ENCODE measurements around the gene RER1. TPM values are rescaled to one million over a fixed set of nuclear protein-coding genes. Genes with fewer than 3 reads are reported as not detected.
A peak's percentile ranks its signal among the peaks of the same experiment; 100 is the strongest.

RER1 gene
- total RNA-seq, 2 experiments from 2014 or later = 60.5 to 138 TPM

DNA sequence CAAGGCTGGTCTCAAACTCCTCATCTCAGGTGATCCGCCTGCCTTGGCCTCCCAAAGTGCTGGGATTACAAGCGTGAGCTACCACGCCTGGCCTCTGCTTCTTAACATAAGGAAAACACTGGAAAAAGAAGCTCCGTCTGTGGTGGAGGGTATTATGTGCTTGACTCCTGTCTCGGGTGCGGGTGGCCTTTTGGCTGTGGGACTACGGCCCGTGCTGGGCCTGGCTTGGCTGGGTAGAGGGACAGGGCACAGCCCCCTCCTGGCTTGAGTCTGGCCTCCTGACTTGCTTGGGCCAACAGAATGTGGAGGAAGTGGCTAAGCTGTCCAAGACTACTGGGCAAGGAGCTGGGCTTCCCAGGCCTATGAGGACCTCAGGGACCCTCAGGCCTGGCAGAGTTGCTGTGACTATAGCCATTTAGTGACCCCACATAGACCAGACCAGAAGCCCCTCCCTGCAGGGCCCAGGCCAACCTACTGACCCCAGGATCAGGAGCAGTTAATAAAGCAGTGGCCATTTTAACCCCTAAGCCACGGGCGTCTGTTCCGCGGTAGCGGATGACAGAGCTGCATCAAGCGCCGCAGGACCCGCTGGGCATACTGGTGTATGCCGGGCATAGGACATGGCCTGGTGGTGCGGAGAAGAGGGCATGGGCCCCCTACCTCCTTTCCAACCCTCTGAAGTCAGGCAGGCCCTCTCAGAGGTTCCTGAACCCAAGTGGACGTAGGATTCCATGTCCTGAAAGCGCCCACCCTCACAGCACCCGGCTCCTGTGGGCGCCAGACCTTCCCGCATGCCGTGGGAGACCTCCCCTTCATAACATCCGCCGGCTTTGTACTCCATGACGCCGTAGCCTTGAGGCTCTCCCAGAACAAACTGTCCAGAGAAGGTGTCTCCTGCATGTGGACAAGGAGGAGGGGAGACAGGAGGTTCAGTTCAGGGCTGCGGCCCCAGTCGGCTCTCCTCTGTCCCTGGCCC lies 4.7 kb upstream of the RER1 start:
- no TSS peak for BruUV-seq (replicated peaks)
- H3K9me3 ChIP-seq (ENCODE audit: low read length) = no peaks in the 10 kb centered on the region
- TF ChIP-seq EZH2phosphoT487 (IDR thresholded peaks at IDR 0.05; ENCODE audit: borderline replicate concordance, low read depth, low read length) = no peak
- TF ChIP-seq, protein P1, sequence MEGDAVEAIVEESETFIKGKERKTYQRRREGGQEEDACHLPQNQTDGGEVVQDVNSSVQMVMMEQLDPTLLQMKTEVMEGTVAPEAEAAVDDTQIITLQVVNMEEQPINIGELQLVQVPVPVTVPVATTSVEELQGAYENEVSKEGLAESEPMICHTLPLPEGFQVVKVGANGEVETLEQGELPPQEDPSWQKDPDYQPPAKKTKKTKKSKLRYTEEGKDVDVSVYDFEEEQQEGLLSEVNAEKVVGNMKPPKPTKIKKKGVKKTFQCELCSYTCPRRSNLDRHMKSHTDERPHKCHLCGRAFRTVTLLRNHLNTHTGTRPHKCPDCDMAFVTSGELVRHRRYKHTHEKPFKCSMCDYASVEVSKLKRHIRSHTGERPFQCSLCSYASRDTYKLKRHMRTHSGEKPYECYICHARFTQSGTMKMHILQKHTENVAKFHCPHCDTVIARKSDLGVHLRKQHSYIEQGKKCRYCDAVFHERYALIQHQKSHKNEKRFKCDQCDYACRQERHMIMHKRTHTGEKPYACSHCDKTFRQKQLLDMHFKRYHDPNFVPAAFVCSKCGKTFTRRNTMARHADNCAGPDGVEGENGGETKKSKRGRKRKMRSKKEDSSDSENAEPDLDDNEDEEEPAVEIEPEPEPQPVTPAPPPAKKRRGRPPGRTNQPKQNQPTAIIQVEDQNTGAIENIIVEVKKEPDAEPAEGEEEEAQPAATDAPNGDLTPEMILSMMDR (conservative IDR thresholded peaks at IDR 0.05; ENCODE audit: low read length) = no peak
- H3K79me2 ChIP-seq (ENCODE audit: insufficient read depth, low read depth, low read length) = peaks cover 5% of the 10 kb centered on the region; the same call in 1 of the 2 replicates
- H3K4me1 ChIP-seq (ENCODE audit: insufficient read depth, low read length, poor library complexity, severe bottlenecking) = peaks cover 34% of the 10 kb centered on the region
- no peaks in the 10 kb centered on the region for H3K9me2 ChIP-seq (ENCODE audit: insufficient read depth, low read length)
- intact Hi-C loops (cut with micrococcal nuclease; ENCODE audit: unreplicated experiment) = no loop called here
- H3K4me3 ChIP-seq (ENCODE audit: low read depth, low read length, poor library complexity, severe bottlenecking) = no peak overlapping the region
- ChIA-PET POLR2A (interaction anchor here (1.1 kb wide), 1 partner anchor 159 kb away, joined by 3 read pairs; no protein-coding TSS in a partner anchor), CTCF (ENCODE audit: unreplicated experiment) (no interaction called here)
- no peak overlapping the region for H3K4me2 ChIP-seq (ENCODE audit: low read length)
- H2AFZ ChIP-seq (ENCODE audit: low read length) = no peak overlapping the region
- no peaks in the 10 kb centered on the region; the same call in 1 of the 2 replicates for H4K20me1 ChIP-seq (ENCODE audit: insufficient read depth, low read length)
- H3K36me3 ChIP-seq (ENCODE audit: insufficient read depth, low read length) = no peaks in the 10 kb centered on the region
- DNase-seq (ENCODE audit: low spot score) = no peak
- peak overlapping the region; percentile 70 for H3K27ac ChIP-seq (ENCODE audit: low read depth, low read length, poor library complexity, severe bottlenecking)

DNA sequence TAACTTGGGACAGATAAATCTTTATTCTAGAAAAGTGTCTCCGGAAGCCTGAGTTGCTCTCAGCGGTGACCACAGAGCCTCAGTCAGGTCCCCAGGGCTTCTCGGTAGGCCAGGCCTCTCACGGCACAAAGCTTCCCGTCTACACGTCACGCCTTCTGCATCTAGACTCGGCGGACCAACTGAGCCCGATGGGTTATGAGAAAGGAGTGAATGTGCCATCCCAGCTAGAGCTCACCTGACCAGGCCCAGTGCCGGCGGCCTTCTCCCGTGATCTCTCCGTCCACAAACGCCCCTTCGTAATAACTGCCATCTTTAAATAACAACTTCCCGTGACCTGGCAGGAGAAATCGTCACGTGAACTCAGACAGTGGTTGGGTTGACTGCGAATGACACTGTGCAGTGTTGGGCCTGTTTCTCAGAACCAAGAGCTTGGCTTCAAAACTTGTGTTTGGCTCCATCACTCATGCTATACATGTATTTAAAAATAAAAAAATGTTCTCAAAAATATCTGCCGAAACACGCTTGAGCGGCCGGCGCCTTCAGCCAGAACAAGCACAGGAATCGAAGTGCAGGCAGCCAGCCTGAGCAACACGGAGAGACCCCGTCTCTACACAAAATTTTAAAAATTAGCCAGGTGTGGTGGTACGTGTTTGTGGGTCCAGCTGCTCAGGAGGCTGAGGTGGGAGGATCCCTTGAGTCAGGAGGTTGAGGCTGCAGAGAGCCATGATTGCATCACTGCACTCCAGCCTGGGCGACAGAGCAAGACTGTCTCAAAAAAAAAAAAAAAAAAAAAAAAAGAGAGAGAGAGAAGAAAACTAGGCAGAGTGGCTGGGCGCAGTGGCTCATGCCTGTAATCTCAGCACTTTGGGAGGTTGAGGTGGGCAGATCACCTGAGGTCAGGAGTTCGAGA lies 3.4 kb upstream of the RER1 start:
- H3K9me3 ChIP-seq (ENCODE audit: low read length) = no peaks in the 10 kb centered on the region
- peaks cover 18% of the 10 kb centered on the region for H3K79me2 ChIP-seq (ENCODE audit: insufficient read depth, low read depth, low read length)
- ChIA-PET POLR2A (interaction anchor here (0.7 to 1.1 kb wide), 2 partner anchors 157 to 199 kb away, joined by 3 to 6 read pairs; no protein-coding TSS in a partner anchor), CTCF (ENCODE audit: unreplicated experiment) (no interaction called here)
- peak; percentile 48 for DNase-seq (ENCODE audit: low spot score)
- intact Hi-C loops (cut with micrococcal nuclease; ENCODE audit: unreplicated experiment) = no loop called here
- TF ChIP-seq, protein P1 (conservative IDR thresholded peaks at IDR 0.05; ENCODE audit: low read length) = no peak
- TF ChIP-seq EZH2phosphoT487 (IDR thresholded peaks at IDR 0.05; ENCODE audit: borderline replicate concordance, low read depth, low read length) = no peak
- peaks cover 42% of the 10 kb centered on the region for H3K4me1 ChIP-seq (ENCODE audit: insufficient read depth, low read length, poor library complexity, severe bottlenecking)
- peak overlapping the region; percentile 5 for H3K4me3 ChIP-seq (ENCODE audit: low read depth, low read length, poor library complexity, severe bottlenecking)
- BruUV-seq (replicated peaks) = no TSS peak
- peak overlapping the region; percentile 70 for H3K27ac ChIP-seq (ENCODE audit: low read depth, low read length, poor library complexity, severe bottlenecking)
- peak overlapping the region; percentile 42 for H3K4me2 ChIP-seq (ENCODE audit: low read length)
- H3K9me2 ChIP-seq (ENCODE audit: insufficient read depth, low read length) = no peaks in the 10 kb centered on the region
- H3K36me3 ChIP-seq (ENCODE audit: insufficient read depth, low read length) = peaks cover 6% of the 10 kb centered on the region; the same call in 1 of the 2 replicates
- no peak overlapping the region for H2AFZ ChIP-seq (ENCODE audit: low read length)
- H4K20me1 ChIP-seq (ENCODE audit: insufficient read depth, low read length) = no peaks in the 10 kb centered on the region; the same call in none of the 2 replicates
